Measurements from ENCODE around the gene NOXA1. TPM values are rescaled to one million over a fixed set of nuclear protein-coding genes. Genes with fewer than 3 reads are reported as not detected.

Gene NOXA1
- total and polyA plus RNA-seq, 2 of the 8 experiments (the other 6 are each of a cell fraction or from before 2014, with no cell fraction given), result 0.34 to 0.91 TPM

DNA sequence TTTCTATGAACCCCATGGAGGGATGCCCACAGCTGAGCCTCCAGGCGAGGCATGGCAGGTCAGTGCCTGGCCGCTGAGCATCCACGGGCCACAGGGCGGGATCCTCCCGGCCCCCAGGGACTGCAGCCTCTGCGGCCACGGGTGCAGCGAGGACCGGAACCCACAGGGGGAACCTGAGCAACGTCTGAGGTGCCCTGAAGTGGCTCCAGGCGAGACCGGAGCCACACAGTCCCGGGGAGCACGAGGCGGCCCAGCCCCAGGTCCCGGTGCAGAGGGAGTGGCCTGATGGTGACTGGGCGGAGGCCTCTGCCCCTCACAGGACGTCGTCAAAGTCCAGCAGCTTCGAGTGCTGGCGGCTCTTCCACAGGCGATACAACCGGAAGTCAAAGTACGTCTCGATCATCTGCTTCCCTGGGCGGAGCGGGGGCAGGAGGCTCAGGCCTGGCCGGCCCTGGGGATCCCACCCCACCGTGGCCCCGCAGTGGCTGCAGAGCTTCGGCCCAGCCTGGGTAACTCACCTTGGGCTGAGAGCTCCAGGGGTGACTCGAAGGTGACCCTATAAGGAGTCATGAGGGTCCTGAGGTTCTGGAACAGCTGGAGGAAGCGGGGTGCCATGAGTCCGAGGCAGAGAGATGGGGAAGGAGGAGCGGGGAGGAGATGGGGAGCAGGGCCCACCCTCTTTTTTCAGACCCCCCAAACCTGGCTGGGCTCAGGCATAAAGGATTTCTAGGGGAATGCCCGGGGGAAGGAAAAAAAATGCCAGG is 26.1 kb downstream of the NOXA1 start:
- Histone ChIP-seq H2BK12ac (ENCODE audit: low read depth, low read length) (no peak overlapping the region), H3K79me2 (ENCODE audit: control insufficient read depth in 1 of 2, insufficient read depth in 2 of 2, low read length in 2 of 2) (no peaks in the 10 kb centered on the region), H2AFZ (ENCODE audit: low read length) (no peak overlapping the region), H4K20me1 (replicated peaks in 1 of 2; ENCODE audit: control insufficient read depth in 1 of 2, insufficient read depth in 2 of 2, low read length in 2 of 2) (peaks cover 0 to 6% of the 10 kb centered on the region in 2 experiments), H4K5ac (ENCODE audit: insufficient read length, low read depth, low read length) (no peak overlapping the region), H3K27me3 (replicated peaks in 1 of 4; ENCODE audit: control insufficient read depth in 3 of 4, extremely low read depth in 1 of 4, insufficient read depth in 3 of 4, low read length in 3 of 4) (no peaks in the 10 kb centered on the region; a peak in 1 of 7 replicates), H2AK5ac (ENCODE audit: low read depth, low read length) (no peak overlapping the region), H3K4ac (replicated peaks; ENCODE audit: insufficient read length, low read depth, low read length) (no peak overlapping the region), H3K23me2 (ENCODE audit: low read depth, low read length) (peaks cover 4% of the 10 kb centered on the region; the same call in 1 of the 2 replicates), H3K4me2 (ENCODE audit: insufficient read depth in 1 of 2, low read depth in 2 of 2, low read length in 2 of 2) (no peak overlapping the region), H3K4me1 (replicated peaks in 1 of 4; ENCODE audit: control insufficient read depth in 3 of 4, insufficient read depth in 4 of 4, low read length in 3 of 4) (peaks cover 0 to 6% (median 3%) of the 10 kb centered on the region in 4 experiments; a peak in 5 of 7 replicates), H2BK120ac (replicated peaks; ENCODE audit: low read depth, low read length) (no peak overlapping the region), H3K9ac (replicated peaks in 1 of 4; ENCODE audit: extremely low read depth in 1 of 4, low read depth in 3 of 4, low read length in 3 of 4) (no peak overlapping the region), H2BK15ac (ENCODE audit: low read length) (no peak overlapping the region), H2BK5ac (ENCODE audit: low read depth, low read length) (no peak overlapping the region), H3K56ac (replicated peaks; ENCODE audit: insufficient read length, low read depth, low read length) (no peak overlapping the region), H3K18ac (ENCODE audit: extremely low read depth, low read length) (no peak overlapping the region), H3K23ac (ENCODE audit: insufficient read length) (no peak overlapping the region), H3K79me1 (ENCODE audit: low read depth, low read length) (no peaks in the 10 kb centered on the region), H4K8ac (ENCODE audit: extremely low read depth, insufficient read depth, low read length) (no peak overlapping the region), H3K36me3 (ENCODE audit: control insufficient read depth in 2 of 4, insufficient read depth in 4 of 4, low read length in 3 of 4) (peaks cover 0 to 9% (median 3%) of the 10 kb centered on the region in 4 experiments; a peak in 3 of 8 replicates), H3K27ac (ENCODE audit: low read depth, low read length) (no peak overlapping the region), H3K4me3 (ENCODE audit: extremely low read depth in 1 of 4, insufficient read depth in 2 of 4, low read depth in 3 of 4, low read length in 4 of 4) (no peak overlapping the region), H3K14ac (ENCODE audit: insufficient read length) (no peak overlapping the region), H4K91ac (replicated peaks; ENCODE audit: insufficient read length, low read length) (no peak overlapping the region), H3K9me3 (ENCODE audit: insufficient read depth in 2 of 2, low read depth in 1 of 2, low read length in 1 of 2) (no peaks in the 10 kb centered on the region), H2BK20ac (ENCODE audit: low read length) (no peak overlapping the region)
- ChIA-PET CTCF (ENCODE audit: partially characterized antibody) (no interaction called here), POLR2A (ENCODE audit: partially characterized antibody) (interaction anchor here (0.5 kb wide), 1 partner anchor 17 kb away, joined by 3 read pairs; no protein-coding TSS in a partner anchor)
- DNase-seq (ENCODE audit: low read depth in 1 of 2, low spot score in 2 of 2) (no peak), FAIRE-seq (no peak)
- 94% methylated on average over 32 of the region's 36 CpGs; no CpG with 5 or more reads in 1 of the 2 experiments for WGBS, 2 experiments (ENCODE audit: extremely low coverage in 1 of 2, insufficient coverage in 1 of 2, insufficient read length in 1 of 2, insufficient replicate concordance in 2 of 2, low coverage in 1 of 2, low lambda C conversion rate in 2 of 2, missing lambda C conversion rate in 1 of 2)
- TF ChIP-seq BCL11A (IDR thresholded peaks at IDR 0.05; ENCODE audit: low read depth in 2 of 2, low read length in 2 of 2), result no peak
- TF ChIP-seq POLR2AphosphoS5 (IDR thresholded peaks at IDR 0.05; ENCODE audit: low read depth, low read length), result no peak
- TF ChIP-seq GABPA (IDR thresholded peaks at IDR 0.05; ENCODE audit: borderline replicate concordance, insufficient read depth, low read length), result no peak
- no peak for TF ChIP-seq HDAC2 (IDR thresholded peaks at IDR 0.05; ENCODE audit: borderline replicate concordance in 1 of 2, low read depth in 2 of 2, low read length in 2 of 2)
- no peak for TF ChIP-seq TAF1 (IDR thresholded peaks at IDR 0.05; ENCODE audit: low read depth, low read length)
- TF ChIP-seq POU5F1 (IDR thresholded peaks at IDR 0.05; ENCODE audit: low read depth, low read length), result no peak
- no peak for TF ChIP-seq CBX5 (IDR thresholded peaks at IDR 0.05; ENCODE audit: low read depth, low read length)
- no peak for TF ChIP-seq CEBPB (IDR thresholded peaks at IDR 0.05; ENCODE audit: low read depth, low read length)
- no peak for TF ChIP-seq SUZ12 (IDR thresholded peaks at IDR 0.05; ENCODE audit: low read length)
- no peak for TF ChIP-seq FOSL1 (IDR thresholded peaks at IDR 0.05; ENCODE audit: insufficient read depth, low read depth, low read length)
- no peak for TF ChIP-seq MAFK (IDR thresholded peaks at IDR 0.05; ENCODE audit: low read depth, low read length)
- TF ChIP-seq, protein P1, sequence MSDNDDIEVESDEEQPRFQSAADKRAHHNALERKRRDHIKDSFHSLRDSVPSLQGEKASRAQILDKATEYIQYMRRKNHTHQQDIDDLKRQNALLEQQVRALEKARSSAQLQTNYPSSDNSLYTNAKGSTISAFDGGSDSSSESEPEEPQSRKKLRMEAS (IDR thresholded peaks at IDR 0.05), result no peak
- TF ChIP-seq SIRT6 (IDR thresholded peaks at IDR 0.05; ENCODE audit: low read length), result no peak
